K562 (cell line): ENCODE data around the gene CHD5. TPM values are rescaled to one million over a fixed set of nuclear protein-coding genes. Genes with fewer than 3 reads are reported as not detected.

Experiments used
- EGR1 ChIP-seq: fragments of 450-650 bp; conservative IDR thresholded peaks from 2 replicates; pipeline ENCODE4 v1.6.1; 2017; ENCODE audit warnings: mild to moderate bottlenecking
- FOXJ3 ChIP-seq: sonication (generic); formaldehyde crosslinking; IDR thresholded peaks from 2 replicates; pipeline ENCODE4 v1.4.0; 2020; ENCODE audit warnings: mild to moderate bottlenecking, missing genetic modification reagents
- FOXK2 ChIP-seq, 2 experiments: fragments of 450-650 bp; IDR thresholded peaks in 1 of 2; conservative IDR thresholded peaks in 1 of 2; 2 replicates each; pipeline ENCODE4 v1.6.1; 2016; ENCODE audit warnings: low read depth in 2 of 2, mild to moderate bottlenecking in 1 of 2
- GABPA ChIP-seq: fragments of 200-800 bp; sonication (Bioruptor generic); conservative IDR thresholded peaks from 2 replicates; pipeline ENCODE4 v1.6.1; 2016; ENCODE audit warnings: low read depth, missing genetic modification characterization, missing compliant biosample characterization
- HDAC3 ChIP-seq: fragments of 450-650 bp; IDR thresholded peaks from 2 replicates; pipeline ENCODE4 v1.6.1; 2018; ENCODE audit warnings: borderline replicate concordance, mild to moderate bottlenecking, moderate library complexity; ENCODE audit not compliant: partially characterized antibody
- HIVEP1 ChIP-seq: fragments of 250-450 bp; sonication (Bioruptor Pico); IDR thresholded peaks from 2 replicates; pipeline ENCODE4 v1.4.0; 2020; ENCODE audit warnings: mild to moderate bottlenecking
- HNRNPUL1 ChIP-seq: fragments of 200-400 bp; formaldehyde crosslinking; IDR thresholded peaks from 2 replicates; pipeline ENCODE4 v1.6.1; 2017; ENCODE audit warnings: low read length
- HOMEZ ChIP-seq: fragments of 250-450 bp; sonication (Bioruptor Pico); IDR thresholded peaks from 2 replicates; pipeline ENCODE4 v1.4.0; 2020; ENCODE audit warnings: mild to moderate bottlenecking, moderate library complexity
- KAT2B ChIP-seq: IDR thresholded peaks from one replicate; pipeline ENCODE4 v1.6.1; 2012; ENCODE audit warnings: low read depth, mild to moderate bottlenecking, control low read depth, inconsistent platforms, low read length, moderate library complexity
- MAFK ChIP-seq: IDR thresholded peaks from 2 replicates; pipeline ENCODE4 v1.6.1; 2011; ENCODE audit warnings: low read length, improper control_type of control experiment
- MECOM ChIP-seq: fragments of 250-450 bp; sonication (Bioruptor Pico); IDR thresholded peaks from 2 replicates; pipeline ENCODE4 v1.8.0; 2022; ENCODE audit warnings: inconsistent platforms
- NR2F6 ChIP-seq: fragments of 450-650 bp; formaldehyde crosslinking; IDR thresholded peaks from 2 replicates; pipeline ENCODE4 v1.4.0; 2020; ENCODE audit warnings: mild to moderate bottlenecking
- NUFIP1 ChIP-seq: fragments of 450-650 bp; IDR thresholded peaks from 2 replicates; pipeline ENCODE4 v1.6.1; 2018; ENCODE audit not compliant: partially characterized antibody
- POLR2B ChIP-seq: fragments of 450-650 bp; IDR thresholded peaks from 2 replicates; pipeline ENCODE4 v1.6.1; 2018; ENCODE audit warnings: low read depth; ENCODE audit not compliant: partially characterized antibody
- RFX7 ChIP-seq: fragments of 250-450 bp; sonication (Bioruptor Pico); IDR thresholded peaks from 2 replicates; pipeline ENCODE4 v1.5.1; 2021; ENCODE audit warnings: mild to moderate bottlenecking
- SIX5 ChIP-seq, 2 experiments: IDR thresholded peaks; 2 replicates each; pipeline ENCODE4 v1.6.1; 2011; ENCODE audit warnings: low read length in 2 of 2, borderline replicate concordance in 1 of 2, low read depth in 1 of 2, mild to moderate bottlenecking in 1 of 2, moderate library complexity in 1 of 2; ENCODE audit not compliant: insufficient read depth in 1 of 2
- SMAD1 ChIP-seq: fragments of 150-350 bp; IDR thresholded peaks from 2 replicates; pipeline ENCODE4 v1.6.1; 2014; ENCODE audit warnings: low read length, low read depth; ENCODE audit not compliant: partially characterized antibody
- SMC3 ChIP-seq: conservative IDR thresholded peaks from 2 replicates; pipeline ENCODE4 v1.6.1; 2011; ENCODE audit warnings: low read depth, low read length, improper control_type of control experiment; ENCODE audit not compliant: insufficient read depth
- TAF1 ChIP-seq: IDR thresholded peaks from 2 replicates; pipeline ENCODE4 v1.6.1; 2011; ENCODE audit warnings: mild to moderate bottlenecking, low read length, moderate library complexity; ENCODE audit not compliant: insufficient read depth, control insufficient read depth, severe bottlenecking; ENCODE audit errors: extremely low read depth
- THAP12 ChIP-seq: fragments of 250-450 bp; sonication (Bioruptor Pico); IDR thresholded peaks from 2 replicates; pipeline ENCODE4 v1.9.0; 2021; ENCODE audit warnings: mild to moderate bottlenecking, inconsistent platforms
- U2AF1 ChIP-seq: fragments of 200-400 bp; formaldehyde crosslinking; optimal IDR thresholded peaks from 2 replicates; pipeline ENCODE3; 2017; ENCODE audit warnings: mild to moderate bottlenecking, low read depth, low read length, moderate library complexity
- ZNF232 ChIP-seq: sonication (generic); formaldehyde crosslinking; IDR thresholded peaks from 2 replicates; pipeline ENCODE4 v1.8.0; 2022; ENCODE audit warnings: mild to moderate bottlenecking, missing genetic modification reagents
- polyA plus RNA-seq, 8 experiments: library from polyadenylated mRNA; depleted of rRNA in 4 of 8; stranded (reverse) in 5 of 8; unstranded in 3 of 8; fragments of >200 nt; fragmentation: Nextera tagmentation in 2 of 8; fragmentation: Illumina TruSeq in 1 of 8; extraction: Ambion mirVana in 2 of 8; extraction: Trizol in 1 of 8; gene quantifications; 2 replicates each; pipeline versions ENCODE4 v1.2.1 to v1.2.3, GENCODE V29; 2011 to 2014; ENCODE audit warnings: inconsistent platforms in 1 of 8, missing spikeins in 1 of 8
- total RNA-seq, 7 experiments: library from RNA; depleted of rRNA in 6 of 7; stranded (reverse); fragments of >200 nt in 6 of 7; fragmentation: Illumina TruSeq in 2 of 7; extraction: Trizol in 2 of 7; gene quantifications; 2 replicates each; pipeline versions ENCODE4 v1.2.1 to v1.2.3, GENCODE V29; 2011 to 2021; ENCODE audit warnings: low replicate concordance in 1 of 7
- TF ChIP-seq, protein P1 (sequence below): IDR thresholded peaks from 2 replicates; pipeline ENCODE4 v1.6.1; 2014; ENCODE audit warnings: antibody characterized with exemption

CHD5 gene
- total and polyA plus RNA-seq, 9 of the 15 experiments (the other 6 are each of a cell fraction or from before 2014, with no cell fraction given) = 0.03 to 0.52 (median 0.11) TPM; not detected in 2

GRCh38 chr1:6208723-6209660, 28.9 kb upstream of the CHD5 start (continued):
- TF ChIP-seq GABPA (tag) = 0 out of 2 replicates have a peak, but pooled peaks have one; percentile 5
- no peak for TF ChIP-seq HNRNPUL1
- TF ChIP-seq EGR1 = peak; percentile 76
- TF ChIP-seq ZNF232 (CRISPR knock-in tag) = peak; percentile 89; the same call in 1 of the 2 replicates
- no peak for TF ChIP-seq NR2F6
- no peak for TF ChIP-seq RFX7 (CRISPR knock-in tag)
- TF ChIP-seq NUFIP1 = no peak
- no peak for TF ChIP-seq SMC3
- TF ChIP-seq KAT2B = no peak
- no peak for TF ChIP-seq FOXJ3 (CRISPR knock-in tag)
- TF ChIP-seq, protein P1, sequence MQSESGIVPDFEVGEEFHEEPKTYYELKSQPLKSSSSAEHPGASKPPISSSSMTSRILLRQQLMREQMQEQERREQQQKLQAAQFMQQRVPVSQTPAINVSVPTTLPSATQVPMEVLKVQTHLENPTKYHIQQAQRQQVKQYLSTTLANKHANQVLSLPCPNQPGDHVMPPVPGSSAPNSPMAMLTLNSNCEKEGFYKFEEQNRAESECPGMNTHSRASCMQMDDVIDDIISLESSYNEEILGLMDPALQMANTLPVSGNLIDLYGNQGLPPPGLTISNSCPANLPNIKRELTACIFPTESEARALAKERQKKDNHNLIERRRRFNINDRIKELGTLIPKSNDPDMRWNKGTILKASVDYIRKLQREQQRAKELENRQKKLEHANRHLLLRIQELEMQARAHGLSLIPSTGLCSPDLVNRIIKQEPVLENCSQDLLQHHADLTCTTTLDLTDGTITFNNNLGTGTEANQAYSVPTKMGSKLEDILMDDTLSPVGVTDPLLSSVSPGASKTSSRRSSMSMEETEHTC = no peak
- TF ChIP-seq SMAD1 = no peak
- TF ChIP-seq U2AF1 = peak; percentile 18
- no peak; a peak in 1 of 4 replicates for TF ChIP-seq FOXK2 (conservative IDR thresholded peaks at IDR 0.05 in 1 of 2, IDR thresholded peaks at IDR 0.05 in 1 of 2; ENCODE audit: low read depth in 2 of 2)
- peak; percentile 33 for TF ChIP-seq POLR2B
- no peak for TF ChIP-seq SIX5 (IDR thresholded peaks at IDR 0.05; ENCODE audit: borderline replicate concordance in 1 of 2, insufficient read depth in 1 of 2, low read depth in 1 of 2, low read length in 2 of 2)
- no peak for TF ChIP-seq HIVEP1 (CRISPR knock-in tag)
- 0 out of 2 replicates have a peak, but pooled peaks have one; percentile 39 for TF ChIP-seq THAP12 (CRISPR knock-in tag)
- TF ChIP-seq HDAC3 = no peak
- no peak for TF ChIP-seq MAFK
- TF ChIP-seq HOMEZ (CRISPR knock-in tag) = no peak
- peak; percentile 36; the same call in 1 of the 2 replicates for TF ChIP-seq MECOM (CRISPR knock-in tag)
- TF ChIP-seq TAF1 = peak; percentile 55
